ENCODE measurements around the gene STIM1.

The STIM1 gene

GRCh38 chr11:3820971-3821370 is 34.5 kb upstream of the STIM1 start:
- H3K27me3 ChIP-seq (ENCODE audit: insufficient read depth, low read length, poor library complexity) = no peaks in the 10 kb centered on the region
- H3K9ac ChIP-seq (ENCODE audit: low read depth, low read length) = no peak overlapping the region
- no peak overlapping the region for H3K27ac ChIP-seq (ENCODE audit: low read length)
- H3K4me2 ChIP-seq (ENCODE audit: insufficient read depth, low read length) = no peak overlapping the region
- ATAC-seq (ENCODE audit: insufficient read depth, low read depth) = no peak
- H4K20me1 ChIP-seq (ENCODE audit: insufficient read depth, low read length) = peaks cover 3% of the 10 kb centered on the region
- no peaks in the 10 kb centered on the region for H3K4me1 ChIP-seq (ENCODE audit: insufficient read depth, low read length)
- H2AFZ ChIP-seq (ENCODE audit: low read depth, low read length) = no peak overlapping the region
- H3K4me3 ChIP-seq (ENCODE audit: low read depth in 1 of 2, low read length in 2 of 2) = no peak overlapping the region
- TF ChIP-seq CTCF (IDR thresholded peaks at IDR 0.05; ENCODE audit: borderline replicate concordance, extremely low read depth, low read length, poor library complexity, severe bottlenecking) = no peak
- TF ChIP-seq EZH2 (IDR thresholded peaks at IDR 0.05; ENCODE audit: borderline replicate concordance, low read depth, low read length, severe bottlenecking) = no peak
- no peaks in the 10 kb centered on the region for H3K79me2 ChIP-seq (ENCODE audit: insufficient read depth, low read length)
- DNase-seq = no peak
- H3K9me3 ChIP-seq (ENCODE audit: insufficient read depth, low read length, severe bottlenecking) = no peaks in the 10 kb centered on the region
- H3K36me3 ChIP-seq (ENCODE audit: insufficient read depth, low read length) = peaks cover 39% of the 10 kb centered on the region

- DNase-seq (no peak), ATAC-seq (ENCODE audit: insufficient read depth, low read depth) (no peak)
- Histone ChIP-seq H2AFZ (ENCODE audit: low read depth, low read length) (no peak overlapping the region), H3K4me3 (ENCODE audit: low read depth in 1 of 2, low read length in 2 of 2) (no peak overlapping the region), H3K9me3 (ENCODE audit: insufficient read depth, low read length, severe bottlenecking) (no peaks in the 10 kb centered on the region), H3K27me3 (ENCODE audit: insufficient read depth, low read length, poor library complexity) (no peaks in the 10 kb centered on the region), H3K4me1 (ENCODE audit: insufficient read depth, low read length) (no peaks in the 10 kb centered on the region), H3K9ac (ENCODE audit: low read depth, low read length) (no peak overlapping the region), H3K4me2 (ENCODE audit: insufficient read depth, low read length) (no peak overlapping the region), H3K36me3 (ENCODE audit: insufficient read depth, low read length) (peaks cover 49% of the 10 kb centered on the region), H3K27ac (ENCODE audit: low read length) (no peak overlapping the region), H3K79me2 (ENCODE audit: insufficient read depth, low read length) (no peaks in the 10 kb centered on the region; the same call in 1 of the 2 replicates), H4K20me1 (ENCODE audit: insufficient read depth, low read length) (peaks cover 10% of the 10 kb centered on the region)
- TF ChIP-seq EZH2 (IDR thresholded peaks at IDR 0.05; ENCODE audit: borderline replicate concordance, low read depth, low read length, severe bottlenecking) = no peak
Observed at GRCh38 chr11:3822312-3822711, 33.2 kb upstream of the STIM1 start.

- Histone ChIP-seq H3K9ac (ENCODE audit: low read depth, low read length) (no peak overlapping the region), H3K79me2 (ENCODE audit: insufficient read depth, low read length) (peaks cover 4% of the 10 kb centered on the region; the same call in 1 of the 2 replicates), H3K4me1 (ENCODE audit: insufficient read depth, low read length) (no peaks in the 10 kb centered on the region), H3K27me3 (ENCODE audit: insufficient read depth, low read length, poor library complexity) (no peaks in the 10 kb centered on the region), H4K20me1 (ENCODE audit: insufficient read depth, low read length) (peaks cover 20% of the 10 kb centered on the region), H3K36me3 (ENCODE audit: insufficient read depth, low read length) (peaks cover 55% of the 10 kb centered on the region), H2AFZ (ENCODE audit: low read depth, low read length) (no peak overlapping the region), H3K4me3 (ENCODE audit: low read depth in 1 of 2, low read length in 2 of 2) (no peak overlapping the region), H3K4me2 (ENCODE audit: insufficient read depth, low read length) (no peak overlapping the region), H3K27ac (ENCODE audit: low read length) (no peak overlapping the region), H3K9me3 (ENCODE audit: insufficient read depth, low read length, severe bottlenecking) (no peaks in the 10 kb centered on the region)
- TF ChIP-seq CTCF (IDR thresholded peaks at IDR 0.05; ENCODE audit: borderline replicate concordance, extremely low read depth, low read length, poor library complexity, severe bottlenecking) (no peak), EZH2 (IDR thresholded peaks at IDR 0.05; ENCODE audit: borderline replicate concordance, low read depth, low read length, severe bottlenecking) (no peak)
- DNase-seq (no peak), ATAC-seq (ENCODE audit: insufficient read depth, low read depth) (no peak)
Observed at GRCh38 chr11:3823303-3823702, 32.2 kb upstream of the STIM1 start.

GRCh38 chr11:3823762-3824506 is 31.5 kb upstream of the STIM1 start:
- Histone ChIP-seq H3K9ac (ENCODE audit: low read depth, low read length) (no peak overlapping the region), H2AFZ (ENCODE audit: low read depth, low read length) (no peak overlapping the region), H3K4me2 (ENCODE audit: insufficient read depth, low read length) (no peak overlapping the region), H3K27ac (ENCODE audit: low read length) (no peak overlapping the region), H4K20me1 (ENCODE audit: insufficient read depth, low read length) (peaks cover 20% of the 10 kb centered on the region), H3K4me1 (ENCODE audit: insufficient read depth, low read length) (no peaks in the 10 kb centered on the region), H3K36me3 (ENCODE audit: insufficient read depth, low read length) (peaks cover 56% of the 10 kb centered on the region), H3K27me3 (ENCODE audit: insufficient read depth, low read length, poor library complexity) (no peaks in the 10 kb centered on the region), H3K79me2 (ENCODE audit: insufficient read depth, low read length) (peaks cover 5% of the 10 kb centered on the region; the same call in 1 of the 2 replicates), H3K9me3 (ENCODE audit: insufficient read depth, low read length, severe bottlenecking) (no peaks in the 10 kb centered on the region), H3K4me3 (ENCODE audit: low read depth in 1 of 2, low read length in 2 of 2) (no peak overlapping the region)
- no peak for ATAC-seq (ENCODE audit: insufficient read depth, low read depth)
- no peak for DNase-seq
- no peak for TF ChIP-seq CTCF (IDR thresholded peaks at IDR 0.05; ENCODE audit: borderline replicate concordance, extremely low read depth, low read length, poor library complexity, severe bottlenecking)

All from DND-41 (cell line).